ENCODE results near the gene WWTR1. TPM values are rescaled to one million over a fixed set of nuclear protein-coding genes. Genes with fewer than 3 reads are reported as not detected.

Gene WWTR1
- total RNA-seq, 4 donors from 2014 or later: 11.3 to 30.7 (median 17.6) TPM

DNA sequence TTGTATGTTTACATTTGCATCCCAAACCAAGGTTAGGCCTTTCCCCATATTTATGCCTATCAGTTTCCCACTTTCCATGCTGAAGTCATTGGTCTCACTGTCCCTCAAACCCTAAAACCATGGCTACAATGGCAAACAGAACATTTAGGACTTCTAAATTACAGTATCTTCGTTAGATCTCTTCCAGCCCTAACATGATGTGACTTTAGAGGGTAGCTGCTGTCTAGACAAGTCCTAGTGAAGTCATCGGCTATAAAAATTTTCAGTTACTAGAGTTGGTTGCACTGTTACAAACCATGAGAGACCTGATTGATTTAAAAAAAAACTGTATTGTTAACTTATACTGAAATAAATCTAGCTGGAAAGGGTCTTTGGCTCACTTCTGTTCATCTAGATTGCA is 128.7 kb downstream of the WWTR1 start:
- Histone ChIP-seq H3K27ac (no peak overlapping the region), H3K4me3 (no peak overlapping the region), H3K36me3 (peaks cover 0 to 18% of the 10 kb centered on the region in 2 donors), H3K9me3 (no peaks in the 10 kb centered on the region), H3K27me3 (no peaks in the 10 kb centered on the region), H3K4me1 (peaks cover 0 to 6% of the 10 kb centered on the region in 2 donors)
- TF ChIP-seq, protein P1, sequence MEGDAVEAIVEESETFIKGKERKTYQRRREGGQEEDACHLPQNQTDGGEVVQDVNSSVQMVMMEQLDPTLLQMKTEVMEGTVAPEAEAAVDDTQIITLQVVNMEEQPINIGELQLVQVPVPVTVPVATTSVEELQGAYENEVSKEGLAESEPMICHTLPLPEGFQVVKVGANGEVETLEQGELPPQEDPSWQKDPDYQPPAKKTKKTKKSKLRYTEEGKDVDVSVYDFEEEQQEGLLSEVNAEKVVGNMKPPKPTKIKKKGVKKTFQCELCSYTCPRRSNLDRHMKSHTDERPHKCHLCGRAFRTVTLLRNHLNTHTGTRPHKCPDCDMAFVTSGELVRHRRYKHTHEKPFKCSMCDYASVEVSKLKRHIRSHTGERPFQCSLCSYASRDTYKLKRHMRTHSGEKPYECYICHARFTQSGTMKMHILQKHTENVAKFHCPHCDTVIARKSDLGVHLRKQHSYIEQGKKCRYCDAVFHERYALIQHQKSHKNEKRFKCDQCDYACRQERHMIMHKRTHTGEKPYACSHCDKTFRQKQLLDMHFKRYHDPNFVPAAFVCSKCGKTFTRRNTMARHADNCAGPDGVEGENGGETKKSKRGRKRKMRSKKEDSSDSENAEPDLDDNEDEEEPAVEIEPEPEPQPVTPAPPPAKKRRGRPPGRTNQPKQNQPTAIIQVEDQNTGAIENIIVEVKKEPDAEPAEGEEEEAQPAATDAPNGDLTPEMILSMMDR (IDR thresholded peaks at IDR 0.05 in 4 of 5, conservative IDR thresholded peaks at IDR 0.05 in 1 of 5): no peak
- TF ChIP-seq POLR2A (IDR thresholded peaks at IDR 0.05): no peak
- no peak for DNase-seq
- intact Hi-C loops (cut with DNase I; ENCODE audit: low total_unique reads) (no loop called here), in situ Hi-C loops (cut with MboI; ENCODE audit: low sequenced_read_pairs in 4 of 4) (loop anchor here in 1 of 4 donors (25.0 kb wide), 1 partner anchor 108 kb away; no protein-coding TSS in a partner anchor)
- no peak for ATAC-seq

- no peak overlapping the region for H3K4me3 ChIP-seq
- intact Hi-C loops (cut with DNase I; ENCODE audit: low total_unique reads): no loop called here
- peaks cover 0 to 6% of the 10 kb centered on the region in 2 donors for H3K4me1 ChIP-seq
- H3K36me3 ChIP-seq: peaks cover 0 to 18% of the 10 kb centered on the region in 2 donors
- H3K27me3 ChIP-seq: no peaks in the 10 kb centered on the region
- in situ Hi-C loops (cut with MboI; ENCODE audit: low sequenced_read_pairs in 4 of 4): loop anchor here in 1 of 4 donors (25.0 kb wide), 1 partner anchor 109 kb away; no protein-coding TSS in a partner anchor
- TF ChIP-seq POLR2A (IDR thresholded peaks at IDR 0.05): no peak
- TF ChIP-seq, protein P1 (IDR thresholded peaks at IDR 0.05 in 4 of 5, conservative IDR thresholded peaks at IDR 0.05 in 1 of 5): no peak
- ATAC-seq (no peak), DNase-seq (no peak)
- peak overlapping the region in 3 of 4 donors; percentile 19 to 35 (median 23) for H3K27ac ChIP-seq
- H3K9me3 ChIP-seq: no peaks in the 10 kb centered on the region
Observed at GRCh38 chr3:149528340-149528650, 129.5 kb downstream of the WWTR1 start.

DNA sequence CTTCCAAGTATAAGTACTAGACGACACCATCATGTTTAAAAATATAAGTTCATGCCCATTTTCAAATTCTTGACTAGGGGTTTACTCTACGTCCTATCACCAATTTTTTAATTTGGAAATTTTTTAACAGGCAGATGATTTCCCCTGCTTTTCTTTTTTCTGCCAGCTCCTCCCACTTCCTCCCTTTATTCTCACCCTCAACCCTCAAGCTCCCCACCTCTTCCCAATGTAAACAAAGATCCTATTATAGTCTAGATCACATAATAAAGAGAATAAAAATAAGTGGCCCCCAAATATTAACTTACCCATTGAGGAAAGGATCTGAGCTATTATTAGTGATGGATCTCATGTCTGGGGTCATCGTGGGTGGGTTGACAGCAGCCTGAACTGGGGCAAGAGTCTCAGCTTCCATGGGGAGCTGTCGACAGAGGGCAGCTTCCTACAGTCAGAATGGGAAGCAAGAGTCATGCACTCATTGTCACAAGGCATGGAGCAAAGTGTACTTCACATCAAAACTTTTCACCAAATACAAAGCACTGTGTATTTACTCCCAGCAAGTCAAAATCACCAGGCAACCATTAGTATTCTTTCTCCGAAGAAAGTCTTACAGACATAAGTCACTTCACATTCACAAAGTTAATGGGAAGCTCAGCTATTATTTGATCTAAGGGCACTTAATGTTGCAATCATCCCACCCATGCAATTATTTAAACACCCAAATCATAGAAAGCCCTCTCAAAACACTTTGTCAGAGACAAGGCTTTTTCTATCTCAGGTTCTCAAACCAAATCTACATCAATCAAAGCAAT is 130.1 kb downstream of the WWTR1 start:
- in situ Hi-C loops (cut with MboI; ENCODE audit: low sequenced_read_pairs in 4 of 4) (loop anchor here in 1 of 4 donors (25.0 kb wide), 1 partner anchor 110 kb away; no protein-coding TSS in a partner anchor), intact Hi-C loops (cut with DNase I; ENCODE audit: low total_unique reads) (no loop called here)
- DNase-seq: no peak
- H3K36me3 ChIP-seq: peaks cover 0 to 20% of the 10 kb centered on the region in 2 donors
- peak; percentile 69 to 74 for ATAC-seq
- no peaks in the 10 kb centered on the region for H3K9me3 ChIP-seq
- TF ChIP-seq, protein P1 (IDR thresholded peaks at IDR 0.05 in 4 of 5, conservative IDR thresholded peaks at IDR 0.05 in 1 of 5): peak in 2 of 5 experiments; percentile 17 to 27
- no peak for TF ChIP-seq POLR2A (IDR thresholded peaks at IDR 0.05)
- peak overlapping the region in 3 of 4 donors; percentile 19 to 35 (median 23) for H3K27ac ChIP-seq
- H3K27me3 ChIP-seq: no peaks in the 10 kb centered on the region
- peaks cover 0 to 6% of the 10 kb centered on the region in 2 donors for H3K4me1 ChIP-seq
- no peak overlapping the region for H3K4me3 ChIP-seq

DNA sequence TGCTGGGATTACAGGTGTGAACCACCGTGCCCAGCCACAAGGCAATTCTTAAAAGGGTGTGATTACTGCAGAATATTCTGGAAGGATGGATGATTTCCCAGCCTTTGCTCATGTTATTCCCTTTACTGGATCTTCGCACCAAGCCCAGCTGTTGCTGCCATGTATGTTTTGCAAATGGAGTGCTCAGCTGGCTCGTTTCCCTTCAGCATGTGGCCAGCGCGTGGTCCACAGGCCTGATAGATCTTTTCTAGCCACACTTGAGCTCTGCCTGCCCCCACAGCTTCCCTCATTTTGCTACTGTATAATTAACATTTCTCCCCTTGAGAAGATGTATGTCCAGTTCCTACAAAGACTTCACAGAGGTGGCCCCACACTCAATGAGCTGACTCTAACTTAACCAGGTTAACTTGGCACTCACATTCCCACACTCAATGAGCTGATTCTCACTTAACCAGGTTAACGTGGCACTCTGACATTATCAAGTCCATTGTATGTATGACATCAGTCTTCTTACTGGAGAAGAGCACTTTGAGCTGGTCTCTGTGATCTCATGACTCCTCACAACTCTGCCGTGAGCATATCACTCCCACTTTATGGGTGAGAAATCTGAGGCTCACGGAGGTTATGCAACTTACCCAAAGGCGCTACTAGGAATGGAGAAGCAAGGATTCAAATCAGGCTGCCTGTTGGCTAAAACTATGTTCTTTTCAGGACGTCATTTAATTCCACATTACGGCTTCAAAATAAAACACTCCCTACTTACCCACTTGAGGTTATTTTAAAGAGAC is 134.1 kb downstream of the WWTR1 start:
- ATAC-seq (no peak), DNase-seq (no peak)
- intact Hi-C loops (cut with DNase I; ENCODE audit: low total_unique reads): no loop called here
- Histone ChIP-seq H3K9me3 (no peaks in the 10 kb centered on the region), H3K36me3 (peaks cover 0 to 34% of the 10 kb centered on the region in 2 donors), H3K4me3 (no peak overlapping the region), H3K27ac (no peak overlapping the region), H3K4me1 (peaks cover 0 to 6% of the 10 kb centered on the region in 2 donors), H3K27me3 (no peaks in the 10 kb centered on the region)
- no peak for TF ChIP-seq POLR2A (IDR thresholded peaks at IDR 0.05)
- TF ChIP-seq, protein P1 (IDR thresholded peaks at IDR 0.05 in 4 of 5, conservative IDR thresholded peaks at IDR 0.05 in 1 of 5): no peak
- in situ Hi-C loops (cut with MboI; ENCODE audit: low sequenced_read_pairs in 4 of 4): loop anchor here in 1 of 4 donors (25.0 kb wide), 1 partner anchor 189 kb away; no protein-coding TSS in a partner anchor
